PFSK-1 (cell line): ENCODE measurements around the gene TYMP.

ENCODE experiments used
- FOXP2 ChIP-seq: optimal IDR thresholded peaks from 2 replicates; pipeline ENCODE3; 2011; ENCODE audit warnings: borderline replicate concordance, control low read depth, inconsistent platforms; ENCODE audit not compliant: insufficient read depth; ENCODE audit errors: extremely low read length, extremely low read depth
- POLR2AphosphoS5 ChIP-seq: IDR thresholded peaks from 2 replicates; pipeline ENCODE4 v1.6.1; 2012; ENCODE audit warnings: low read depth, mild to moderate bottlenecking, control low read depth, low read length, moderate library complexity
- SIN3A ChIP-seq: IDR thresholded peaks from 2 replicates; pipeline ENCODE4 v1.6.1; 2012; ENCODE audit warnings: mild to moderate bottlenecking, low read length, moderate library complexity, borderline replicate concordance; ENCODE audit not compliant: insufficient read depth
- TAF1 ChIP-seq: IDR thresholded peaks from 2 replicates; pipeline ENCODE4 v1.6.1; 2012; ENCODE audit warnings: low read length, control low read depth, borderline replicate concordance; ENCODE audit not compliant: insufficient read depth
- TF ChIP-seq, protein P1 (sequence below), 2 experiments: IDR thresholded peaks; 2 replicates each; pipeline versions ENCODE4 v1.6.1 to v1.8.0; 2011 to 2012; ENCODE audit warnings: low read depth in 2 of 2, low read length in 2 of 2, control low read depth in 1 of 2, inconsistent platforms in 1 of 2, mild to moderate bottlenecking in 1 of 2, moderate library complexity in 1 of 2; ENCODE audit not compliant: insufficient read depth in 1 of 2

Gene TYMP

DNA sequence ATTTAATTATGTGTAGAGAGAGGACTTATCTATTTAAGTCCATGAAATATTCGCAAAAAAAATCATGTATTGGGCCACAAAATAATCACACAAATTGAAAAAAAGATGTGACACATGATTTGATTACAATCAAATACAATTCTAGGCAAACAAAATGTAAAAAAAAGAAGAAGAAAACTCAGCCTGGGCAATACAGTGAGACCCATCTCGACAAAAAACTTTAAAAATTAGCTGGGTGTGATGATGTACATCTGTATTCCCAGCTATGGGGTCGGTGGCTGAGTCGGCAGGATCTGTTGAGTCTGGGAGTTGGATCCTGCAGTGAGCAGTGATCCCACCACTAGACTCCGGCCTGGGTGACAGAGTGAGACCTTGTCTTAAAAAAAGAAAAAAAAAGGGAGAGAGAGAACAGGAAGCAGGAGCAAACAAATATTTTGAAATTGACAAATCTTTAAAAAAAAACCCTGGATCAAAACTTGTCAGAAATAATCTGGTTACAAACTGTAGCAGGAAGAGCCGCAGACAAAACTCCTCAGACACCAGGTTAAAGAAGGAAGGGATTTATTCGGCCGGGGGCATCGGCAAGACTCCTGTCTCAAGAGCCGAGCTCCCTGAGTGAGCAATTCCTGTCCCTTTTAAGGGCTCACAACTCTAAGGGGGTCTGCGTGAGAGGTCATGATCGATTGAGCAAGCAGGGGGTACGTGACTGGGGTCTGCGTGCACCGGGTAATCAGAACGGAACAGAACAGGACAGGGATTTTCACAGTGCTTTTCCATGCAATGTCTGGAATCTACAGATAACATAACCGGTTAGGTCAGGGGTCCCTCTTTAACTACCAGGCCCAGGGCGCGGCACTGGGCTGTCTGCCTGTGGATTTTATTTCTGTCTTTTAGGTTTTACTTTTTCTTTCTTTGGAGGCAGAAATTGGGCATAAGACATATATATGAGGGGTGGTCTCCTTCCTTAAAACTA lies 3.3 kb upstream of the TYMP start:
- TF ChIP-seq FOXP2, result no peak
- no peak for TF ChIP-seq SIN3A
- no peak for TF ChIP-seq TAF1
- TF ChIP-seq, protein P1, sequence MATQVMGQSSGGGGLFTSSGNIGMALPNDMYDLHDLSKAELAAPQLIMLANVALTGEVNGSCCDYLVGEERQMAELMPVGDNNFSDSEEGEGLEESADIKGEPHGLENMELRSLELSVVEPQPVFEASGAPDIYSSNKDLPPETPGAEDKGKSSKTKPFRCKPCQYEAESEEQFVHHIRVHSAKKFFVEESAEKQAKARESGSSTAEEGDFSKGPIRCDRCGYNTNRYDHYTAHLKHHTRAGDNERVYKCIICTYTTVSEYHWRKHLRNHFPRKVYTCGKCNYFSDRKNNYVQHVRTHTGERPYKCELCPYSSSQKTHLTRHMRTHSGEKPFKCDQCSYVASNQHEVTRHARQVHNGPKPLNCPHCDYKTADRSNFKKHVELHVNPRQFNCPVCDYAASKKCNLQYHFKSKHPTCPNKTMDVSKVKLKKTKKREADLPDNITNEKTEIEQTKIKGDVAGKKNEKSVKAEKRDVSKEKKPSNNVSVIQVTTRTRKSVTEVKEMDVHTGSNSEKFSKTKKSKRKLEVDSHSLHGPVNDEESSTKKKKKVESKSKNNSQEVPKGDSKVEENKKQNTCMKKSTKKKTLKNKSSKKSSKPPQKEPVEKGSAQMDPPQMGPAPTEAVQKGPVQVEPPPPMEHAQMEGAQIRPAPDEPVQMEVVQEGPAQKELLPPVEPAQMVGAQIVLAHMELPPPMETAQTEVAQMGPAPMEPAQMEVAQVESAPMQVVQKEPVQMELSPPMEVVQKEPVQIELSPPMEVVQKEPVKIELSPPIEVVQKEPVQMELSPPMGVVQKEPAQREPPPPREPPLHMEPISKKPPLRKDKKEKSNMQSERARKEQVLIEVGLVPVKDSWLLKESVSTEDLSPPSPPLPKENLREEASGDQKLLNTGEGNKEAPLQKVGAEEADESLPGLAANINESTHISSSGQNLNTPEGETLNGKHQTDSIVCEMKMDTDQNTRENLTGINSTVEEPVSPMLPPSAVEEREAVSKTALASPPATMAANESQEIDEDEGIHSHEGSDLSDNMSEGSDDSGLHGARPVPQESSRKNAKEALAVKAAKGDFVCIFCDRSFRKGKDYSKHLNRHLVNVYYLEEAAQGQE (IDR thresholded peaks at IDR 0.05; ENCODE audit: insufficient read depth in 1 of 2, low read depth in 2 of 2, low read length in 2 of 2), result no peak
- TF ChIP-seq POLR2AphosphoS5, result no peak

DNA sequence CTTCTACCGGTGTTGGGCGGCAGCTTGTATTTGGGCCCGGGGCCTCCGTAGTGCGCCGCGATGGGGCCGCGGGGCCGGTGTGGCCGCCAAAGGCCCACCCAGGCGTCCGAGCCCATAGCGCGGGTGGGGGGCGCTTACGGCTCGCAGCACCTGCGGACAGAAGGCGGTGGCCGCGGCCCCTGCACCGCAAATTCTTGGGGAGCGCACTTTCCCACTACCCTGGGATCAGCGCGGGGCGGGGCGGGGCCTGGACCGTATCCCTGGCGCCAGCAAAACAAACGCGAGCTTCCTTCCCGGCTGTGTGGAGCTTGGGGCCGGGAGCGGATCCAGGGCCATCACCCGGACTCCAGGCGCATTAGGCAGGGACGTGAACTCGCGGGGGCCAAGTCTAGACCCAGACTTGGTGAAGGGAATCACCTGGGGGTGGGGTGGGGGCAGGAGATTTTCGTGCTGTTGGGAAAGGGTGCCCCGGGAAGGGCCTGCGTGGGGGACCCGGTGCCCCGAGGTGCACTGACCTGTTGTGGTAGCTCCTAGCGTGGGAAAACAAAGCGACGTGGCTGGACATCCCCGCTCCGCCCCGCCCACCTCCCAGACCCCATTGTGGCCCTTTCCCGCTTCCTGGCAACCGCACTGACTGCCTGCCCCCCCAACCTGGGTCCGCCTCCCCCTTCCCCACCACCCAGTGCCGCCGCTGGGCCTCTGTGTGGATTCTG lies 2.3 kb upstream of the TYMP start:
- no peak for TF ChIP-seq POLR2AphosphoS5
- no peak for TF ChIP-seq TAF1
- TF ChIP-seq, protein P1 (IDR thresholded peaks at IDR 0.05; ENCODE audit: insufficient read depth in 1 of 2, low read depth in 2 of 2, low read length in 2 of 2), result no peak
- TF ChIP-seq FOXP2, result no peak
- TF ChIP-seq SIN3A, result no peak

DNA sequence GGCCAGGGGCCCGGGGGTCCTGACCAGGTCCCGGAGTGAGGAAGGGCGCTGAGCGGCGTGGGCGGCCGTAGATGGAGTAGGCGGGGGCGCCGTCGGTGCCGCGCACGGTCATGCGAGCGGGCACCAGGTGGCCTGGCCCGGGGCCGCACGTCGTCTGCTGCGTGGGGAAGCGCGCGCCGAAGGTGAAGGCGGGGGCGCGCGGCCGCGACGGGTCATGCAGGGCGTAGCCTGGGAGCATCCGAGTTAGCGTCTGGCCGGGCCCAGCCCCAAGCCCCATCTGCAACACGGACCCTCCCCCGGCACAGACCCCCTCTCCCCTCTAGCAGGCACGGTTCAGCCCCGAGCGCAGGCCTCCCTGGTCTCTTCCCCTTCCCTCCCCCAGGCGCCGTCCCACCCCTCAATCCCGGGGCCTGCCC lies 1.7 kb upstream of the TYMP start:
- TF ChIP-seq FOXP2, result no peak
- no peak for TF ChIP-seq TAF1
- TF ChIP-seq, protein P1 (IDR thresholded peaks at IDR 0.05; ENCODE audit: insufficient read depth in 1 of 2, low read depth in 2 of 2, low read length in 2 of 2), result no peak
- no peak for TF ChIP-seq POLR2AphosphoS5
- TF ChIP-seq SIN3A, result no peak

DNA sequence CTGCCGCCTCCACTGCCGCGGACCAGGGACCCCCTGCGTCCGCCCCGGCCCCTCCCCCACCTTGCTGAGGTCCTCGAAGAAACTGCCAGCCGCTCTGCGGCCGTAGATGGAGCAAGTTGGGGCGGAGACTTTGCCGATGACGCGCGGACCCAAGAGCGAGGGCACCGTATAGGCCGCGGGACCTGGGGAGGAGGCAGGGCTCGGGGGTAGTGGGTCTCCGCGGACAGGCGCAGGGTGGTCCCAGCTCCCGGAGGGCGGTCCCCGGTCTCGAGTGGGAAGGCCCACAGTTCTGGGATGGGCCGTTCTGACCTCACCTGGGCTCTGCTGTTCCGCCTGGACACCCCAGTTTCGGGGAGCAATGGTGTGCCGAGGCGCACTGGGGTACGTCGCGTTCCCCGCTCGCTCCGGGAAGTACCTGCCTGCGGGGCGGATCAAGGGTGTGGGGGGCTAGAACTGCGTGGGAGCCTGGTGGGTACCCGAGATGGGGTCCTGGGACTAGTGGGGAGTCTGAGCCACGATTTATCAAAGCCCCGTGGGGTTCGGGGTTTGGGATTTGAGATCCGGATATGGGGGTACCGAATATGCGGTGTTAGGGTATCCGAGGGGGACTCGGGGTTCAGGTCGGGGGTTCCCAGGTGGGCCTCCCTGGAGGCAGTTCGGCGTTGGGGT lies 1.2 kb upstream of the TYMP start:
- TF ChIP-seq FOXP2 (no peak), SIN3A (no peak), TAF1 (no peak), POLR2AphosphoS5 (no peak)
- TF ChIP-seq, protein P1 (IDR thresholded peaks at IDR 0.05; ENCODE audit: insufficient read depth in 1 of 2, low read depth in 2 of 2, low read length in 2 of 2), result no peak
